Mammary epithelial cell (primary cell): ENCODE results near the gene SHISA7.

Source experiments
- CTCF ChIP-seq, 2 donors: IDR thresholded peaks in 1 of 2; conservative IDR thresholded peaks in 1 of 2; 2 replicates each; pipeline ENCODE4 v1.5.1; 2011 to 2012; ENCODE audit warnings: inconsistent platforms in 2 of 2, low read length in 2 of 2, mild to moderate bottlenecking in 2 of 2, control low read depth in 1 of 2, low read depth in 1 of 2; ENCODE audit not compliant: insufficient read depth in 1 of 2; ENCODE audit errors: extremely low read depth in 1 of 2
- EZH2 ChIP-seq: IDR thresholded peaks from 2 replicates; pipeline ENCODE4 v1.6.1; 2012; ENCODE audit warnings: low read length, inconsistent platforms, borderline replicate concordance

GRCh38 chr19:55492362-55492944 is 49.4 kb upstream of the SHISA7 start:
- TF ChIP-seq CTCF (conservative IDR thresholded peaks at IDR 0.05 in 1 of 2, IDR thresholded peaks at IDR 0.05 in 1 of 2; ENCODE audit: extremely low read depth in 1 of 2, insufficient read depth in 1 of 2, low read depth in 1 of 2, low read length in 2 of 2): no peak
- TF ChIP-seq EZH2: no peak
